ENCODE results near the gene CTCF. TPM values are rescaled to one million over a fixed set of nuclear protein-coding genes. Genes with fewer than 3 reads are reported as not detected.
A peak's percentile ranks its signal among the peaks of the same experiment; 100 is the strongest.

CTCF gene
- total and polyA plus RNA-seq, 4 experiments from 2014 or later = 26.5 to 85.7 (median 71.2) TPM

- POLR2A ChIA-PET (ENCODE audit: partially characterized antibody) = interaction anchor here (0.9 to 2.9 kb wide), 9 partner anchors 7 to 407 kb away, joined by 3 to 22 read pairs (median 6); partner anchors contain the start of gene CTCF
- Histone ChIP-seq H3K36me3 (ENCODE audit: insufficient read depth, low read length) (no peaks in the 10 kb centered on the region), H3K27ac (ENCODE audit: low read depth, low read length) (no peak within 1 kb of the TSS), H3K4me3 (ENCODE audit: low read length in 2 of 2) (peak within 1 kb of the TSS; percentile 36 to 50), H3K27me3 (ENCODE audit: insufficient read depth, low read length) (peaks cover 7% of the 10 kb centered on the region), H3K4me1 (ENCODE audit: insufficient read depth, low read length) (peaks cover 28% of the 10 kb centered on the region), H3K9me3 (ENCODE audit: control insufficient read depth in 1 of 2, low read length in 2 of 2) (no peaks in the 10 kb centered on the region)
- H3K27ac Mint-ChIP-seq = peak within 1 kb of the TSS in 3 of 7 donors; percentile 42 to 84 (median 58)
- peaks cover 4 to 14% of the 10 kb centered on the region in 2 donors for H3K27me3 Mint-ChIP-seq
- H3K4me1 Mint-ChIP-seq = peaks cover 4 to 46% (median 20%) of the 10 kb centered on the region in 4 donors
- CTCF ChIA-PET (ENCODE audit: partially characterized antibody) = interaction anchor here (0.7 to 5.7 kb wide), 5 partner anchors 8 to 116 kb away, joined by 3 to 27 read pairs (median 3); partner anchors contain the start of gene CARMIL2
- peak within 1 kb of the TSS; percentile 73 to 87 (median 80) for H3K4me3 Mint-ChIP-seq
- no peaks in the 10 kb centered on the region for H3K9me3 Mint-ChIP-seq
- H3K36me3 Mint-ChIP-seq = no peaks in the 10 kb centered on the region
- peak in 2 of 5 donors; percentile 28 to 35 for DNase-seq
- intact Hi-C loops (cut with micrococcal nuclease) = no loop called here
These were observed 34.0 kb upstream of the CTCF start, which contains the start of gene RIPOR1 for GRCh38 chr16:67528222-67528869. RIPOR1 (plus strand) TSS chr16:67528829; CDS start chr16:67538447, 9,618 bp downstream.

GRCh38 chr16:67528870-67529581 is 33.3 kb upstream of the CTCF start:
- Mint-ChIP-seq H3K4me1 (peaks cover 4 to 45% (median 21%) of the 10 kb centered on the region in 4 donors), H3K36me3 (no peaks in the 10 kb centered on the region), H3K27ac (peak overlapping the region in 1 of 7 donors; percentile 58), H3K27me3 (peaks cover 4 to 14% of the 10 kb centered on the region in 2 donors), H3K9me3 (no peaks in the 10 kb centered on the region), H3K4me3 (peak overlapping the region; percentile 73 to 87 (median 80))
- Histone ChIP-seq H3K27ac (ENCODE audit: low read depth, low read length) (no peak overlapping the region), H3K4me3 (ENCODE audit: low read length in 2 of 2) (peak overlapping the region; percentile 36 to 50), H3K36me3 (ENCODE audit: insufficient read depth, low read length) (no peaks in the 10 kb centered on the region), H3K9me3 (ENCODE audit: control insufficient read depth in 1 of 2, low read length in 2 of 2) (no peaks in the 10 kb centered on the region), H3K4me1 (ENCODE audit: insufficient read depth, low read length) (peaks cover 28% of the 10 kb centered on the region), H3K27me3 (ENCODE audit: insufficient read depth, low read length) (peaks cover 7% of the 10 kb centered on the region)
- intact Hi-C loops (cut with micrococcal nuclease) = no loop called here
- ChIA-PET CTCF (ENCODE audit: partially characterized antibody) (interaction anchor here (0.7 to 11.4 kb wide), 7 partner anchors 8 to 116 kb away, joined by 3 to 125 read pairs (median 3); partner anchors contain the start of gene CARMIL2), POLR2A (ENCODE audit: partially characterized antibody) (interaction anchor here (0.9 to 2.9 kb wide), 10 partner anchors 8 to 406 kb away, joined by 3 to 22 read pairs (median 6); partner anchors contain the start of genes ATP6V0D1 and CTCF)
- no peak for DNase-seq

GRCh38 chr16:67529582-67530012 is 32.7 kb upstream of the CTCF start:
- Histone ChIP-seq H3K4me1 (ENCODE audit: insufficient read depth, low read length) (peaks cover 28% of the 10 kb centered on the region), H3K27ac (ENCODE audit: low read depth, low read length) (no peak overlapping the region), H3K36me3 (ENCODE audit: insufficient read depth, low read length) (no peaks in the 10 kb centered on the region), H3K9me3 (ENCODE audit: control insufficient read depth in 1 of 2, low read length in 2 of 2) (no peaks in the 10 kb centered on the region), H3K27me3 (ENCODE audit: insufficient read depth, low read length) (peaks cover 7% of the 10 kb centered on the region), H3K4me3 (ENCODE audit: low read length in 2 of 2) (peak overlapping the region in 1 of 2 donors; percentile 50)
- Mint-ChIP-seq H3K36me3 (no peaks in the 10 kb centered on the region), H3K27me3 (peaks cover 4 to 14% of the 10 kb centered on the region in 2 donors), H3K9me3 (no peaks in the 10 kb centered on the region), H3K4me1 (peaks cover 6 to 42% (median 21%) of the 10 kb centered on the region in 4 donors), H3K4me3 (peak overlapping the region; percentile 73 to 87 (median 80)), H3K27ac (peak overlapping the region in 4 of 7 donors; percentile 42 to 84 (median 64))
- CTCF ChIA-PET (ENCODE audit: partially characterized antibody) = interaction anchor here (0.7 to 11.4 kb wide), 6 partner anchors 8 to 115 kb away, joined by 3 to 125 read pairs (median 4); partner anchors contain the start of gene CARMIL2
- intact Hi-C loops (cut with micrococcal nuclease) = no loop called here
- DNase-seq = no peak
- POLR2A ChIA-PET (ENCODE audit: partially characterized antibody) = interaction anchor here (1.0 to 2.9 kb wide), 9 partner anchors 8 to 406 kb away, joined by 3 to 22 read pairs (median 6); partner anchors contain the start of genes ATP6V0D1 and CTCF

- peak in 1 of 5 donors; percentile 55 for DNase-seq
- Mint-ChIP-seq H3K27me3 (peaks cover 4 to 14% of the 10 kb centered on the region in 2 donors), H3K9me3 (no peaks in the 10 kb centered on the region), H3K27ac (peak overlapping the region in 2 of 7 donors; percentile 58 to 70), H3K4me3 (peak overlapping the region; percentile 73 to 87 (median 80)), H3K4me1 (peaks cover 6 to 38% (median 24%) of the 10 kb centered on the region in 4 donors), H3K36me3 (no peaks in the 10 kb centered on the region)
- Histone ChIP-seq H3K36me3 (ENCODE audit: insufficient read depth, low read length) (no peaks in the 10 kb centered on the region), H3K27ac (ENCODE audit: low read depth, low read length) (no peak overlapping the region), H3K27me3 (ENCODE audit: insufficient read depth, low read length) (peaks cover 7% of the 10 kb centered on the region), H3K4me3 (ENCODE audit: low read length in 2 of 2) (peak overlapping the region in 1 of 2 donors; percentile 50), H3K4me1 (ENCODE audit: insufficient read depth, low read length) (peaks cover 28% of the 10 kb centered on the region), H3K9me3 (ENCODE audit: control insufficient read depth in 1 of 2, low read length in 2 of 2) (no peaks in the 10 kb centered on the region)
- intact Hi-C loops (cut with micrococcal nuclease) = no loop called here
- CTCF ChIA-PET (ENCODE audit: partially characterized antibody) = interaction anchor here (0.5 to 11.4 kb wide), 7 partner anchors 9 to 280 kb away, joined by 3 to 125 read pairs (median 5); partner anchors contain the start of gene CARMIL2
- POLR2A ChIA-PET (ENCODE audit: partially characterized antibody) = interaction anchor here (1.2 to 2.9 kb wide), 9 partner anchors 7 to 49 kb away, joined by 3 to 22 read pairs (median 6); partner anchors contain the start of genes ATP6V0D1 and CTCF
These were observed 32.0 kb upstream of the CTCF start for GRCh38 chr16:67530013-67530939.

- POLR2A ChIA-PET (ENCODE audit: partially characterized antibody) = interaction anchor here (0.6 to 2.9 kb wide), 5 partner anchors 9 to 83 kb away, joined by 3 to 18 read pairs (median 5); no protein-coding TSS in a partner anchor
- Histone ChIP-seq H3K4me1 (ENCODE audit: insufficient read depth, low read length) (peaks cover 28% of the 10 kb centered on the region), H3K4me3 (ENCODE audit: low read length in 2 of 2) (no peak overlapping the region), H3K27ac (ENCODE audit: low read depth, low read length) (no peak overlapping the region), H3K27me3 (ENCODE audit: insufficient read depth, low read length) (peaks cover 7% of the 10 kb centered on the region), H3K36me3 (ENCODE audit: insufficient read depth, low read length) (no peaks in the 10 kb centered on the region), H3K9me3 (ENCODE audit: control insufficient read depth in 1 of 2, low read length in 2 of 2) (no peaks in the 10 kb centered on the region)
- DNase-seq = no peak
- Mint-ChIP-seq H3K27me3 (peaks cover 4 to 14% of the 10 kb centered on the region in 2 donors), H3K36me3 (no peaks in the 10 kb centered on the region), H3K4me3 (peak overlapping the region in 4 of 8 donors; percentile 16 to 69 (median 55)), H3K9me3 (no peaks in the 10 kb centered on the region), H3K27ac (peak overlapping the region in 3 of 7 donors; percentile 5 to 30 (median 11)), H3K4me1 (peaks cover 6 to 40% (median 26%) of the 10 kb centered on the region in 4 donors)
- CTCF ChIA-PET (ENCODE audit: partially characterized antibody) = interaction anchor here (1.0 to 11.4 kb wide), 4 partner anchors 10 to 114 kb away, joined by 3 to 125 read pairs (median 18); partner anchors contain the start of gene CARMIL2
- intact Hi-C loops (cut with micrococcal nuclease) = no loop called here
These were observed 31.1 kb upstream of the CTCF start for GRCh38 chr16:67531247-67531646.

GRCh38 chr16:67533024-67533560 is 29.2 kb upstream of the CTCF start:
- H3K27me3 ChIP-seq (ENCODE audit: insufficient read depth, low read length) = peaks cover 7% of the 10 kb centered on the region
- DNase-seq = no peak
- Mint-ChIP-seq H3K36me3 (no peaks in the 10 kb centered on the region), H3K9me3 (no peaks in the 10 kb centered on the region), H3K4me3 (peak overlapping the region in 2 of 8 donors; percentile 18 to 51), H3K27me3 (peaks cover 4 to 14% of the 10 kb centered on the region in 2 donors), H3K27ac (peak overlapping the region in 4 of 7 donors; percentile 32 to 62 (median 46)), H3K4me1 (peaks cover 11 to 51% (median 32%) of the 10 kb centered on the region in 4 donors)
- H3K4me3 ChIP-seq (ENCODE audit: low read length in 2 of 2) = no peak overlapping the region
- intact Hi-C loops (cut with micrococcal nuclease) = no loop called here
- CTCF ChIA-PET (ENCODE audit: partially characterized antibody) = interaction anchor here (1.2 to 11.4 kb wide), 6 partner anchors 12 to 111 kb away, joined by 3 to 125 read pairs (median 5); partner anchors contain the start of gene CARMIL2
- H3K9me3 ChIP-seq (ENCODE audit: control insufficient read depth in 1 of 2, low read length in 2 of 2) = no peaks in the 10 kb centered on the region
- H3K27ac ChIP-seq (ENCODE audit: low read depth, low read length) = no peak overlapping the region
- H3K4me1 ChIP-seq (ENCODE audit: insufficient read depth, low read length) = peaks cover 29% of the 10 kb centered on the region
- POLR2A ChIA-PET (ENCODE audit: partially characterized antibody) = interaction anchor here (0.6 to 1.9 kb wide), 4 partner anchors 12 to 436 kb away, joined by 3 to 6 read pairs (median 4); partner anchors contain the start of gene ACD
- no peaks in the 10 kb centered on the region for H3K36me3 ChIP-seq (ENCODE audit: insufficient read depth, low read length)
